Endodermal cell (in vitro differentiated cells): Measurements from ENCODE around the gene JAZF1. TPM values are rescaled to one million over a fixed set of nuclear protein-coding genes. Genes with fewer than 3 reads are reported as not detected.

ENCODE experiments used
- DNase-seq: peaks from one replicate; pipeline ENCODE4 v3.0.0-alpha.2; 2017
- H3K27ac ChIP-seq: 2 replicates; pipeline ENCODE4 v1.5.1; 2013; ENCODE audit warnings: mild to moderate bottlenecking, low read depth, low read length, moderate library complexity
- H3K27me3 ChIP-seq: 2 replicates; pipeline ENCODE4 v1.6.1; 2013; ENCODE audit warnings: mild to moderate bottlenecking, low read length, moderate library complexity; ENCODE audit not compliant: insufficient read depth, control insufficient read depth, poor library complexity, severe bottlenecking
- H3K36me3 ChIP-seq: 2 replicates; pipeline ENCODE4 v1.7.0; 2013; ENCODE audit warnings: mild to moderate bottlenecking, low read length, moderate library complexity; ENCODE audit not compliant: control insufficient read depth, insufficient read depth
- H3K4me1 ChIP-seq: one replicate; pipeline ENCODE4 v1.7.0; 2013; ENCODE audit warnings: low read length; ENCODE audit not compliant: control insufficient read depth, insufficient read depth
- H3K4me3 ChIP-seq: 2 replicates; pipeline ENCODE4 v1.5.1; 2013; ENCODE audit warnings: mild to moderate bottlenecking, low read length, moderate library complexity
- H3K9ac ChIP-seq: 2 replicates; pipeline ENCODE4 v1.6.1; 2013; ENCODE audit warnings: mild to moderate bottlenecking, low read length, moderate library complexity; ENCODE audit not compliant: poor library complexity, severe bottlenecking; ENCODE audit errors: extremely low read depth
- H3K9me3 ChIP-seq: 2 replicates; pipeline ENCODE4 v1.6.1; 2013; ENCODE audit warnings: mild to moderate bottlenecking, low read length, moderate library complexity; ENCODE audit not compliant: control insufficient read depth
- H3K27ac Mint-ChIP-seq: 2 replicates; pipeline ENCODE4 v1.8.0; 2020; ENCODE audit warnings: mixed read lengths
- H3K27me3 Mint-ChIP-seq: 2 replicates; pipeline ENCODE4 v1.8.0; 2021; ENCODE audit warnings: mild to moderate bottlenecking, mixed read lengths; ENCODE audit not compliant: insufficient read depth
- H3K36me3 Mint-ChIP-seq: 2 replicates; pipeline ENCODE4 v1.8.0; 2020; ENCODE audit warnings: low read depth, mixed read lengths
- H3K4me1 Mint-ChIP-seq: 2 replicates; pipeline ENCODE4 v1.8.0; 2020; ENCODE audit warnings: mixed read lengths
- H3K4me3 Mint-ChIP-seq: 2 replicates; pipeline ENCODE4 v1.8.0; 2020; ENCODE audit warnings: mild to moderate bottlenecking, moderate library complexity, mixed read lengths
- H3K9me3 Mint-ChIP-seq: 2 replicates; pipeline ENCODE4 v1.8.0; 2020; ENCODE audit warnings: mild to moderate bottlenecking, mixed read lengths
- WGBS, 2 experiments: methylation state at CpG; one replicate each; pipeline versions ENCODE4 v1.1.5 to v1.1.7; 2013; ENCODE audit warnings: missing lambda C conversion rate in 2 of 2, mixed read lengths in 1 of 2; ENCODE audit not compliant: insufficient coverage in 1 of 2, insufficient read length in 1 of 2; 5-methylcytosine and 5-hydroxymethylcytosine counted together
- total RNA-seq, 2 donors: library from RNA; stranded (reverse); fragmentation: NEBNext Ultra II Directional in 1 of 2; extraction: Animal tissue kit (Norgen Biotek cat#: 25700) in 1 of 2; gene quantifications; 2 replicates in 1 of 2; 3 replicates in 1 of 2; pipeline ENCODE4 v1.2.1, GENCODE V29; 2021
- TF ChIP-seq, protein P1 (sequence below): fragments of 200-600 bp; sonication (generic); conservative IDR thresholded peaks from 2 replicates; pipeline ENCODE4 v1.5.0; 2021; ENCODE audit warnings: antibody characterized with exemption, mild to moderate bottlenecking

Gene JAZF1
- total RNA-seq, 2 donors from 2014 or later: 18.3 to 33.6 TPM

- no peaks in the 10 kb centered on the region for H3K36me3 ChIP-seq
- no peak overlapping the region for H3K4me3 Mint-ChIP-seq
- H3K4me3 ChIP-seq: no peak overlapping the region
- TF ChIP-seq, protein P1, sequence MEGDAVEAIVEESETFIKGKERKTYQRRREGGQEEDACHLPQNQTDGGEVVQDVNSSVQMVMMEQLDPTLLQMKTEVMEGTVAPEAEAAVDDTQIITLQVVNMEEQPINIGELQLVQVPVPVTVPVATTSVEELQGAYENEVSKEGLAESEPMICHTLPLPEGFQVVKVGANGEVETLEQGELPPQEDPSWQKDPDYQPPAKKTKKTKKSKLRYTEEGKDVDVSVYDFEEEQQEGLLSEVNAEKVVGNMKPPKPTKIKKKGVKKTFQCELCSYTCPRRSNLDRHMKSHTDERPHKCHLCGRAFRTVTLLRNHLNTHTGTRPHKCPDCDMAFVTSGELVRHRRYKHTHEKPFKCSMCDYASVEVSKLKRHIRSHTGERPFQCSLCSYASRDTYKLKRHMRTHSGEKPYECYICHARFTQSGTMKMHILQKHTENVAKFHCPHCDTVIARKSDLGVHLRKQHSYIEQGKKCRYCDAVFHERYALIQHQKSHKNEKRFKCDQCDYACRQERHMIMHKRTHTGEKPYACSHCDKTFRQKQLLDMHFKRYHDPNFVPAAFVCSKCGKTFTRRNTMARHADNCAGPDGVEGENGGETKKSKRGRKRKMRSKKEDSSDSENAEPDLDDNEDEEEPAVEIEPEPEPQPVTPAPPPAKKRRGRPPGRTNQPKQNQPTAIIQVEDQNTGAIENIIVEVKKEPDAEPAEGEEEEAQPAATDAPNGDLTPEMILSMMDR: no peak
- peaks cover 2% of the 10 kb centered on the region for H3K36me3 Mint-ChIP-seq
- no peak overlapping the region for H3K27ac ChIP-seq
- WGBS, 2 experiments: 98 to 100% methylated on average over 1 to 2 of the region's 2 CpGs
- no peak for DNase-seq
- no peaks in the 10 kb centered on the region for H3K27me3 Mint-ChIP-seq
- peaks cover 8% of the 10 kb centered on the region for H3K4me1 Mint-ChIP-seq
- no peak overlapping the region for H3K9ac ChIP-seq
- no peak overlapping the region for H3K27ac Mint-ChIP-seq
- no peaks in the 10 kb centered on the region for H3K9me3 Mint-ChIP-seq
- H3K27me3 ChIP-seq: no peaks in the 10 kb centered on the region
- H3K9me3 ChIP-seq: no peaks in the 10 kb centered on the region
- H3K4me1 ChIP-seq: no peaks in the 10 kb centered on the region
Measured at GRCh38 chr7:28116041-28116440, 64.6 kb downstream of the JAZF1 start.

- Histone ChIP-seq H3K9ac (no peak overlapping the region), H3K27ac (no peak overlapping the region), H3K4me3 (no peak overlapping the region), H3K36me3 (no peaks in the 10 kb centered on the region), H3K9me3 (no peaks in the 10 kb centered on the region), H3K27me3 (no peaks in the 10 kb centered on the region), H3K4me1 (no peaks in the 10 kb centered on the region)
- TF ChIP-seq, protein P1: no peak
- Mint-ChIP-seq H3K4me3 (no peak overlapping the region), H3K4me1 (peaks cover 8% of the 10 kb centered on the region), H3K27me3 (no peaks in the 10 kb centered on the region), H3K9me3 (no peaks in the 10 kb centered on the region), H3K27ac (no peak overlapping the region), H3K36me3 (no peaks in the 10 kb centered on the region)
- DNase-seq: no peak
- WGBS, 2 experiments: 94% methylated on average over 1 of the region's 1 CpG; no CpG with 5 or more reads in 1 of the 2 experiments
Measured at GRCh38 chr7:28115261-28115660, 65.3 kb downstream of the JAZF1 start.

DNA sequence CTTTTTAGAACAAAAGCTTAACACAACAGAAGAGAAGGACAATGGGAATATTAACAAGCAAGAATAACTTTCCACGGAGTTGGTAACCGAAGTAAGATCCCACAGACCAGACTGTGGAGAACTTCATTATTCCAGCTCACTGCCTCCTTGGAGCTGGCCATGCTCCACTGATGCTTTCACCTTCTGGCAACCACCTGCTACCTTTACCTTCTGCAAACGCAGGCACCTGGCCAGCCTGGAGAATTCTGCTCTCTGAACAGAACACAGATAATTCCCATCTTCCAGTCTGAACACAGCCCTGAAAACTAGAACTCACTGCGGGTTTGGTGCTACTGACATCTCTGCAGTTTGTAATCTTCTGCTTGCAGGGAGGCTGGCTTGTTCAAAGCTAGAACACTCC is 66.5 kb downstream of the JAZF1 start:
- Mint-ChIP-seq H3K4me3 (no peak overlapping the region), H3K4me1 (peaks cover 2% of the 10 kb centered on the region), H3K27ac (no peak overlapping the region), H3K36me3 (peaks cover 4% of the 10 kb centered on the region), H3K9me3 (no peaks in the 10 kb centered on the region), H3K27me3 (no peaks in the 10 kb centered on the region)
- no peaks in the 10 kb centered on the region for H3K36me3 ChIP-seq
- TF ChIP-seq, protein P1: no peak
- no peak overlapping the region for H3K9ac ChIP-seq
- 89 to 91% methylated on average over 4 of the region's 4 CpGs for WGBS, 2 experiments
- no peaks in the 10 kb centered on the region for H3K9me3 ChIP-seq
- H3K4me3 ChIP-seq: no peak overlapping the region
- no peaks in the 10 kb centered on the region for H3K27me3 ChIP-seq
- no peak for DNase-seq
- no peaks in the 10 kb centered on the region for H3K4me1 ChIP-seq
- H3K27ac ChIP-seq: no peak overlapping the region
